A549 (cell line): ENCODE results near the gene CAMTA1. TPM values are rescaled to one million over a fixed set of nuclear protein-coding genes. Genes with fewer than 3 reads are reported as not detected.

Source experiments
- ATAC-seq, 2 experiments: fragments of 200-7000 bp in 1 of 2; fragments of >200 bp in 1 of 2; cut with Nextera tagmentation in 1 of 2; cut with Tn5 transposase in 1 of 2; 3 replicates each; pipeline versions ENCODE4 v1.8.0 to v1.9.1; 2018 to 2020; ENCODE audit warnings: mild to moderate bottlenecking in 1 of 2, moderate library complexity in 1 of 2
- CTCF ChIA-PET: fragments of 300-600 bp; sonication (Branson Sonifier 250); formaldehyde crosslinking; extraction: SDS; loops from one replicate; lab custom pipeline; 2021; ENCODE audit warnings: antibody characterized with exemption, inconsistent platforms; lab: Yijun Ruan, JAX
- POLR2A ChIA-PET: fragments of 350-600 bp; formaldehyde crosslinking; extraction: SDS; loops from one replicate; lab custom pipeline; 2021; ENCODE audit warnings: antibody characterized with exemption, inconsistent platforms; lab: Yijun Ruan, JAX
- DNase-seq, 2 experiments: peaks; one replicate each; pipeline versions ENCODE4 v3.0.0 to v3.0.0-alpha.2; 2011 to 2016; ENCODE audit warnings: low read depth in 1 of 2, low spot score in 1 of 2
- FAIRE-seq: peaks from 2 replicates; lab custom pipeline; 2011; peaks lifted over from hg19 to GRCh38; lab: Jason Lieb, UNC
- H3K27ac ChIP-seq, 2 experiments: fragments of >200 bp; sonication (Bioruptor Twin); formaldehyde crosslinking; 3 replicates each; pipeline ENCODE4 v1.5.1; 2016 to 2017
- H3K4me1 ChIP-seq: fragments of >200 bp; sonication (Bioruptor Twin); formaldehyde crosslinking; 3 replicates; pipeline ENCODE4 v1.6.1; 2016
- H3K4me2 ChIP-seq: fragments of >200 bp; sonication (Bioruptor Twin); formaldehyde crosslinking; 3 replicates; pipeline ENCODE4 v1.6.1; 2016
- H3K4me3 ChIP-seq: fragments of >200 bp; sonication (Bioruptor Twin); formaldehyde crosslinking; 3 replicates; pipeline ENCODE4 v1.5.1; 2016
- H3K9me3 ChIP-seq: fragments of >200 bp; sonication (Bioruptor Twin); formaldehyde crosslinking; 3 replicates; pipeline ENCODE4 v1.6.1; 2016
- ATOH8 ChIP-seq: fragments of 250-450 bp; sonication (Bioruptor Pico); IDR thresholded peaks from 2 replicates; pipeline ENCODE4 v1.5.0; 2020; ENCODE audit warnings: low read depth, mild to moderate bottlenecking, moderate library complexity
- BCL3 ChIP-seq: fragments of >200 bp; sonication (Bioruptor Twin); formaldehyde crosslinking; IDR thresholded peaks from 3 replicates; pipeline ENCODE4 v1.6.1; 2016
- BHLHE40 ChIP-seq: IDR thresholded peaks from 2 replicates; pipeline ENCODE4 v1.6.1; 2012; ENCODE audit warnings: low read depth, low read length, inconsistent platforms
- CBX8 ChIP-seq: fragments of 200-600 bp; sonication (generic); IDR thresholded peaks from 2 replicates; pipeline ENCODE4 v1.6.1; 2016
- CHD2 ChIP-seq: fragments of 150-350 bp; IDR thresholded peaks from 2 replicates; pipeline ENCODE4 v1.6.1; 2014; ENCODE audit warnings: low read length; ENCODE audit not compliant: partially characterized antibody
- CTCF ChIP-seq: fragments of >200 bp; sonication (Bioruptor Twin); formaldehyde crosslinking; IDR thresholded peaks from 3 replicates; pipeline ENCODE4 v1.5.1; 2016
- EHF ChIP-seq: fragments of 250-450 bp; sonication (Bioruptor Pico); IDR thresholded peaks from 2 replicates; pipeline ENCODE4 v1.5.0; 2020; ENCODE audit warnings: mild to moderate bottlenecking
- FOSB ChIP-seq: fragments of 250-450 bp; sonication (Bioruptor Pico); IDR thresholded peaks from 2 replicates; pipeline ENCODE4 v1.5.0; 2020; ENCODE audit warnings: mild to moderate bottlenecking, moderate library complexity
- HEYL ChIP-seq: fragments of 250-450 bp; sonication (Bioruptor Pico); IDR thresholded peaks from 2 replicates; pipeline ENCODE4 v1.8.0; 2021; ENCODE audit warnings: mild to moderate bottlenecking, moderate library complexity
- HOXB13 ChIP-seq: fragments of 250-450 bp; sonication (Bioruptor Pico); IDR thresholded peaks from 2 replicates; pipeline ENCODE4 v1.5.0; 2020; ENCODE audit warnings: low read depth, mild to moderate bottlenecking, moderate library complexity
- HOXB5 ChIP-seq: fragments of 250-450 bp; sonication (Bioruptor Pico); IDR thresholded peaks from 2 replicates; pipeline ENCODE4 v1.5.0; 2020; ENCODE audit warnings: mild to moderate bottlenecking, moderate library complexity
- JUNB ChIP-seq: fragments of >200 bp; sonication (Bioruptor Twin); formaldehyde crosslinking; IDR thresholded peaks from 2 replicates; pipeline ENCODE4 v1.6.1; 2016
- MYC ChIP-seq: IDR thresholded peaks from 2 replicates; pipeline ENCODE4 v1.6.1; 2012; ENCODE audit warnings: mild to moderate bottlenecking, inconsistent platforms, low read length, improper control_type of control experiment, borderline replicate concordance
- POLR2AphosphoS2 ChIP-seq: conservative IDR thresholded peaks from 2 replicates; pipeline ENCODE4 v1.6.1; 2012; ENCODE audit warnings: low read length, improper control_type of control experiment, inconsistent platforms
- REST ChIP-seq: fragments of 200-600 bp; sonication (generic); IDR thresholded peaks from 2 replicates; pipeline ENCODE4 v1.6.1; 2016; ENCODE audit warnings: antibody characterized with exemption, mild to moderate bottlenecking, moderate library complexity
- RFX5 ChIP-seq: fragments of 450-650 bp; IDR thresholded peaks from 2 replicates; pipeline ENCODE4 v1.7.1; 2014; ENCODE audit warnings: antibody characterized with exemption, mild to moderate bottlenecking, moderate library complexity
- SMC3 ChIP-seq: fragments of >200 bp; sonication (Bioruptor Twin); formaldehyde crosslinking; IDR thresholded peaks from 3 replicates; pipeline ENCODE4 v1.6.1; 2018; ENCODE audit warnings: inconsistent platforms
- SREBF2 ChIP-seq: fragments of 450-650 bp; IDR thresholded peaks from 2 replicates; pipeline ENCODE4 v1.6.1; 2014; ENCODE audit warnings: mild to moderate bottlenecking, moderate library complexity
- TFCP2L1 ChIP-seq: fragments of 250-450 bp; sonication (Bioruptor Pico); IDR thresholded peaks from 2 replicates; pipeline ENCODE4 v1.5.0; 2021; ENCODE audit warnings: mild to moderate bottlenecking
- TP53 ChIP-seq: fragments of 250-450 bp; sonication (Bioruptor Pico); IDR thresholded peaks from 2 replicates; pipeline ENCODE4 v1.5.0; 2021; ENCODE audit warnings: mild to moderate bottlenecking, moderate library complexity
- ZNF302 ChIP-seq: fragments of 250-450 bp; sonication (Bioruptor Pico); IDR thresholded peaks from 2 replicates; pipeline ENCODE4 v1.9.0; 2021; ENCODE audit warnings: inconsistent platforms, mild to moderate bottlenecking, moderate library complexity
- ZSCAN20 ChIP-seq: fragments of 250-450 bp; sonication (Bioruptor Pico); IDR thresholded peaks from 2 replicates; pipeline ENCODE4 v1.8.0; 2022; ENCODE audit warnings: mild to moderate bottlenecking, moderate library complexity
- WGBS: methylation state at CpG from one replicate; pipeline ENCODE4 v1.1.6; 2017; ENCODE audit errors: missing lambda C conversion rate; 5-methylcytosine and 5-hydroxymethylcytosine counted together
- polyA plus RNA-seq, 4 experiments: library from polyadenylated mRNA; depleted of rRNA in 3 of 4; stranded (reverse); fragments of >200 nt; fragmentation: RNase III in 1 of 4; extraction: RNeasy Plus Mini Kit Qiagen cat#74134 plus additional on column Dnase treatment in 1 of 4; gene quantifications; 2 replicates in 3 of 4; 3 replicates in 1 of 4; pipeline ENCODE4 v1.2.3, GENCODE V29; 2011 to 2017

CAMTA1 gene
- polyA plus RNA-seq, 2 of the 4 experiments (the other 2 are of a cell fraction) = 58.8 to 75.0 TPM

GRCh38 chr1:7808253-7808844, 1023.1 kb downstream of the CAMTA1 start (continued):
- TF ChIP-seq REST = no peak
- no peak for TF ChIP-seq HEYL (CRISPR knock-in tag)
- peak; percentile 52 for TF ChIP-seq CTCF
- no peak for TF ChIP-seq ZSCAN20
- TF ChIP-seq ATOH8 = no peak
- peak; percentile 53 for TF ChIP-seq SMC3
- TF ChIP-seq, all 56 proteins: peak for 3

GRCh38 chr1:7809742-7810141, 1024.5 kb downstream of the CAMTA1 start:
- ATAC-seq = no peak
- Histone ChIP-seq H3K27ac (no peak overlapping the region), H3K4me3 (no peak overlapping the region), H3K4me1 (no peaks in the 10 kb centered on the region), H3K4me2 (no peak overlapping the region), H3K9me3 (peaks cover 17% of the 10 kb centered on the region)
- 92% methylated on average over 13 of the region's 13 CpGs for WGBS
- no peak for DNase-seq
- ChIA-PET POLR2A (no interaction called here), CTCF (interaction anchor here (1.8 kb wide), 1 partner anchor 92 kb away, joined by 5 read pairs; no protein-coding TSS in a partner anchor)
- TF ChIP-seq BHLHE40 (no peak), HEYL (CRISPR knock-in tag) (no peak), MYC (no peak), TP53 (CRISPR knock-in tag) (no peak), BCL3 (no peak), RFX5 (no peak), JUNB (no peak), POLR2AphosphoS2 (no peak), EHF (no peak), HOXB5 (no peak), CHD2 (no peak), SREBF2 (no peak), CBX8 (no peak), HOXB13 (no peak), TFCP2L1 (CRISPR knock-in tag) (no peak), ZNF302 (CRISPR knock-in tag) (no peak), FOSB (CRISPR knock-in tag) (no peak)
- no peak for FAIRE-seq
